Vagina (tissue), 2 donors: ENCODE results near the gene ALOXE3.

Source experiments
- CTCF ChIP-seq, 3 experiments: fragments of 450-650 bp in 2 of 3; fragments of 200-600 bp in 1 of 3; sonication (generic) in 1 of 3; IDR thresholded peaks; one replicate each; pipeline ENCODE4 v1.5.1; 2017 to 2019; ENCODE audit warnings: antibody characterized with exemption in 3 of 3, mild to moderate bottlenecking in 2 of 3, moderate library complexity in 2 of 3
- POLR2A ChIP-seq, 2 donors: fragments of 450-650 bp; IDR thresholded peaks; one replicate each; pipeline ENCODE4 v1.6.1; 2017; ENCODE audit warnings: antibody characterized with exemption in 2 of 2, mild to moderate bottlenecking in 2 of 2, moderate library complexity in 2 of 2

GRCh38 chr17:8153957-8154607 is 35.8 kb upstream of the ALOXE3 start:
- TF ChIP-seq POLR2A (IDR thresholded peaks at IDR 0.05) (peak in 1 of 2 donors; percentile 91), CTCF (IDR thresholded peaks at IDR 0.05) (no peak)
